Head of caudate nucleus (tissue), 42 donors: Measurements from ENCODE around the gene DHX35.
"Not testable (repeated sequence)": the region's sequence is repeated elsewhere in the genome, so short reads cannot be mapped to it uniquely, and the experiment has no call there.

Experiments
- DNase-seq, 42 donors: peaks; one replicate each; pipeline versions ENCODE4 v3.0.0 to v3.0.0-alpha.2; 2020 to 2021; ENCODE audit warnings: mixed read lengths in 7 of 42
- intact Hi-C: fragments of 100-400 bp; cut with DNase I; formaldehyde crosslinking; loops from one replicate; pipeline ENCODE4 v1.15.0; 2022

The DHX35 gene

DNA sequence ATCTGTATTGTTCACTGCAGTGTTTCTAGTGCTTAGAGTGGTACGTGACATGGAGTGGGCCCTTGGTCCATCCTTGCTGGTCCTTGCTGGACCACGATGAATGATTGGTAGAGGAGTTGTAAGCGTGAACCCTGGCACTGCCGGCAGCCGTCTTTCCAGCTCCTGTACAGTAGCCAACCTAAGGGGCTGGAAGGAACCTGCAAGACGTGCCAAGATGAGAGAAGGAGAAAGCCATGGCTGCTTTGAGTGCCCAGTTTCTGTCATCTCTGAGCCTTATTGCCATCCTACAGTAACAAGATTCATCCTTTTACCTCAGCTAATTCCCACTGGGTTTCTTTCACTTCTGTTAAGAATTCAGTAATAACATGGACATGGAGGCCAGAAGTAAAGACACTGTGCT is 5.9 kb downstream of the DHX35 start:
- intact Hi-C loops: no loop called here
- no peak for DNase-seq

GRCh38 chr20:38969708-38970107 is 7.6 kb downstream of the DHX35 start:
- intact Hi-C loops: no loop called here
- no peak for DNase-seq

DNA sequence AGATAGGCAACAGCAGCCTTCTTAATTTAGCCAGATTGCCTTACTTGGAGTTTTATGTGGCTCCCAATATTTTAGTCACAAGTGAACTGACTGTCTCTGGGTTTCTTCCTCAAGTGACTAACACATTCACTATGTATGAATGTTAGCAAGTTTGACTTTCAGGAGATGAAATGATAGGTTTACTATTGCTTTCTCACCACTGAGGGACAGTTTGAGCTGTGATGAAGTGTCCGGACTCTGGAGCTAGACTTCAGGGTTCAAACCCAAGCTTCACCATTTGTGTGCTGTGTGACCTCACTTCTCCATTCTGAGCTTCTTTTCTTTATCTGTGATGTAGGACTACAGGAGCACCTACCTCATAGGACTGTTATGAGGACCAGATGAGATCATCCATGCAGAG is 8.2 kb downstream of the DHX35 start:
- intact Hi-C loops: no loop called here
- DNase-seq: no peak

DNA sequence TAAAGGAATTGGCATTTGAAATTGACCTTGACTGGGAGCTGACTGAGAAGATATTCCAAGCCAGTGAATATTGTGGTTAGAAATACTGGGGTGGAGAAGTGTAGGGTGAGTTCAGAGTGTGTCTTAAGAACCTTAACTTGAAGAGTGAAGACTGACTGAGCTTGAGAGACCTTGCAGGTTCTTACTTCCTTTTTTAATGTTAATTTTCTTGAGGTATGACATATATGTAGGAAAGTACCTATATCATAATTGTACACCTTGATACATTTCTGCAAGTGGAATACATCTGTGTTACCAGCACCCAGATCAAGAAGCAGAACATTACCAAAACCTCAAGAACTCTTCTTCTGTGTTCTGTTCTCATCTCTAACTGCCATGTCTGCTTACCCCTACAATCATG is 11.0 kb downstream of the DHX35 start:
- DNase-seq: no peak
- intact Hi-C loops: no loop called here

- intact Hi-C loops: no loop called here
Measured at GRCh38 chr20:38973645-38974044, 11.5 kb downstream of the DHX35 start.

GRCh38 chr20:38975539-38976120 is 13.5 kb downstream of the DHX35 start:
- intact Hi-C loops: no loop called here
- no peak for DNase-seq

More at GRCh38 chr20:38973645-38974044, 11.5 kb downstream of the DHX35 start:
- DNase-seq: peak in 13 of 42 donors; percentile 9 to 55 (median 36)

GRCh38 chr20:38979434-38979833 is 17.3 kb downstream of the DHX35 start:
- intact Hi-C loops: no loop called here
- no peak for DNase-seq

DNA sequence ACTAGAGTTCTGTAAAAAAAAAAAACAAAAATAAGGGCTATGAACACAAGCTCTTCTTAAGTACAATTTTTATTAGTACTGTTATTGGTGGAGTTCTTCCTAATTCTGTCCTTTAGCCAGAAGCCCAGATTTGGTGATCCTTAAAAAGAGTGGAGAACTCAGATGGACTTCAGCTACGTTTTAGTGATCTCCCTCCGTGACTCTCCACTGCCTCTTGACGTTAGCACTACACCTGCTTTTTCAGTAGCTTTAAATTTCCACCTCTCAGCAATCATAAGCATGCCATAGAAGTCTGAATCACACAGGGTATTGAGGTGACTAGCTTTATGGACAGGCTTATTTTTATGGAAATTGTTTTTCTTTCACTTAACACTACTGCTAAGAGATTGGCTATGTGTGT is 17.7 kb downstream of the DHX35 start:
- DNase-seq: no peak
- intact Hi-C loops: no loop called here

DNA sequence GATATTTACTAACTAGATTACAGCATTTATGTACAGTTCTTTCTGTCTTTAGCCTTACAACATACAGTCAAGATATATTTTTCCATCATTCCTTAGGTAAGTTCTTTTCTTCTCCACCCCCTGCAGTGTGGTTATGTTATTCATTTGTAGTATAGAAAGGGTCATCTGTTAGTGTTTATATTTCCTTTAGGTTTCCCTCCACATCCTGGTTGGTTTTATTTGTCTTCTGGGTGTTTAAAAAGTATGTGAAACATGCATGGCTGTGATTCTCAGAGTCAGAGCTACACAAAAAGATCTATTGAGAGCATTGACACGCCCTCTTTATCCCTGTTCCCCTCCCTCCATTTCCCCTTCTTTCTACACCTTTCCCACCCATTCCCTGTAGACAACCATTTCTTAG is 20.1 kb downstream of the DHX35 start:
- DNase-seq: no peak
- intact Hi-C loops: no loop called here

DNA sequence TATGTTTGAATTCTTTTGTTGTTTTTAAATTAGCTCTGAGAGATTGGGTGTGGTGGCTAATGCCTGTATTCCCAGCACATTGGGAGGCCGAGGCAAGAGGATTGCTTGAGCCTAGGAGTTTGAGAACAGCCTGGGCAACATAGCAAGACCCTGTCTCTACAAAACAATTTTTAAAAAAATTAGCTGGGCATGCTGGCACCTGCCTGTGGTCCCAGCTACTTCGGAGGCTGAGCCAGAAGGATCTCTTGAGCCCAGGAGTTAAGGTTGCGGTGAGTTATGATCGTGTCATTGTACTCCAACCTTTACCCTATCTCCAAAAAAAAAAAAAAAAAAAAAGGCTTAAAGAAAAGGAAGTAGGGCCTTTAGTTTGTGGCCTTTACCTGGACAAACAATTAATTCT is 22.9 kb downstream of the DHX35 start:
- DNase-seq: no peak
- intact Hi-C loops: no loop called here

GRCh38 chr20:38985603-38986170 is 23.5 kb downstream of the DHX35 start:
- intact Hi-C loops: no loop called here
- DNase-seq: peak in 2 of 42 donors; percentile 2 to 13

- DNase-seq: no peak
- intact Hi-C loops: no loop called here
Measured at GRCh38 chr20:38986663-38987062, 24.5 kb downstream of the DHX35 start.

GRCh38 chr20:38987777-38988176 is 25.6 kb downstream of the DHX35 start:
- DNase-seq: no peak
- intact Hi-C loops: no loop called here

GRCh38 chr20:38990728-38991127 is 28.6 kb downstream of the DHX35 start:
- intact Hi-C loops: no loop called here
- no peak for DNase-seq

DNA sequence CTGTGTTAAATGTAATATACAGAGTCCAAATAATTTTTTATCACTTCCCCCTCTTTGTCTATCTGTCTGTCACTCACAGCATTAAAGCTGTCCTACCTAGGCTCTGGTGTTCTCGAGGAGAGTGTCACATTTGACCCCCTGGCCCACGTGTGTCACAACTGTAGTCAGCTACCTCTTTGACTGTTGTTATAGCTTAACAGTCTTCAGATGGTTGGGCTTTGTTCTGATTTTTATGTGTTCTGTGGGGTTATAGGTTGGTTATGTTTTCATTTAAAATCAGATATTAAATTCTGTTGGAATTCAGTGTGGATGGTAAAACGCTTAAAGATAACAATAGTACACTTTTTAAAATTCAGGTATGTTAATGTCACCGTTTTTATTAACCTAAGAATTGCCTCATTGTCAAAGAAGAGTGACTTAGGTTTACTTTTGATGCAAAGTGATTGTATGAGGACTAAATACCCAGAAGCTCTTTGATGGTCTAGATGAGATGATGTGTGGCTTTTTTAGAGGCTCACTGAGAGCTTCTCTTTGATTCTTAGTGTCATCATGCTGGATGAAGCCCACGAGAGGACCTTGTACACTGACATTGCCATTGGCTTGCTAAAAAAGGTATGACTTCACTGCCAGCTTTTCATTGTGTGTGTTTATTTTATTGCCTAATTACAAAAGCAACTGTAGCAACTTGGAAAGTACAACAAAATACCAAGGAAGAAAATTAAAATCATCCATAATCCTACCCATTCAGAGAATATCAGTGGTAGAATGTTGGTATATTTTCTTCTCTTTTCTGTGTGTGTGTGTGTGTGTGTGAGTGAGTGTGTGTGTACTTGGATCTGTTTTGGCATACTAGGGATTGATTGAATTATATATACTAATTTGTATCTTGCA is 29.9 kb downstream of the DHX35 start:
- DNase-seq: no peak
- intact Hi-C loops: no loop called here

GRCh38 chr20:38995536-38996044 is 33.4 kb downstream of the DHX35 start:
- intact Hi-C loops: no loop called here
- no peak for DNase-seq

- intact Hi-C loops, DNase-seq: not testable (repeated sequence)
Measured at GRCh38 chr20:38996866-38997265, 34.7 kb downstream of the DHX35 start.

- intact Hi-C loops: no loop called here
- no peak for DNase-seq
Measured at GRCh38 chr20:38997622-38998021, 35.5 kb downstream of the DHX35 start.

GRCh38 chr20:38999217-38999616 is 37.1 kb downstream of the DHX35 start:
- intact Hi-C loops: no loop called here
- DNase-seq: no peak
